Measurements from ENCODE around the gene GMDS. TPM values are rescaled to one million over a fixed set of nuclear protein-coding genes. Genes with fewer than 3 reads are reported as not detected.

GMDS gene
- total and polyA plus RNA-seq, 2 of the 13 experiments (the other 11 are each of a cell fraction or from before 2014, with no cell fraction given): 64.4 to 112 TPM

DNA sequence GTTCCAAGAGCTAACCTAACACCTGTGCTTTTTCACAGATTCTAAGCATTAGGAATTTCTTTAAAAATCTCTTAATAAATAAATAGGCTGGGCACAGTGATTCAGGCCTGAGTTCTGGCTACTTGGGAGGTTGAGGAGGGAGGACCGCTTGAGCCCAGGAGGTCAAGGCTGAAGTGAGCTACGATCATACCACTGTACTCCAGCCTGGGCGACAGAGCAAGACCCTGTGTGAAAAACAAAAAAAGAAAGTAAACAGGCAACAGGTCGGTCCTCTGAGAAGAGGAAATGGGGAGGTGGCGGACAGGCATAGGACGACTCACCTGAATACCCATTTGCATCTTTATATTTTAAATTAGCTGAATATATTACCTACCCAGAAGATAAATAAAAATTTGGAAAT lies 26.5 kb downstream of the GMDS start (continued):
- TF ChIP-seq ZNF770 (CRISPR knock-in tag; IDR thresholded peaks at IDR 0.05) (peak; percentile 86), FOXM1 (CRISPR knock-in tag; IDR thresholded peaks at IDR 0.05) (no peak)

- 99% methylated on average over 8 of the region's 13 CpGs for WGBS (ENCODE audit: low lambda C conversion rate)
- no peaks in the 10 kb centered on the region for H3K27me3 ChIP-seq (ENCODE audit: control insufficient read depth in 1 of 2, insufficient read depth in 2 of 2, low read length in 2 of 2)
- peaks cover 97% of the 10 kb centered on the region for H3K79me2 ChIP-seq (ENCODE audit: insufficient read depth, low read length)
- no peak overlapping the region for H3K27ac ChIP-seq (ENCODE audit: extremely low read length, insufficient read depth, low read length)
- DNase-seq (ENCODE audit: low spot score) (no peak), ATAC-seq (no peak; the same call in 1 of the 3 replicates), FAIRE-seq (no peak)
- no peak overlapping the region for H2AFZ ChIP-seq (ENCODE audit: low read length)
- in situ Hi-C loops (cut with HindIII; ENCODE audit: extremely low pct_ligation_motif_present, low pct_unique_long_range_greater_than_20kb): no loop called here
- ChIA-PET POLR2A (no interaction called here), CTCF (ENCODE audit: low intra/inter-chr PET ratio, low total read pairs) (no interaction called here)
- H3K9me3 ChIP-seq (ENCODE audit: low read length): no peaks in the 10 kb centered on the region
- H4K20me1 ChIP-seq (ENCODE audit: insufficient read depth, low read length): no peaks in the 10 kb centered on the region
- intact Hi-C loops (cut with micrococcal nuclease; ENCODE audit: unreplicated experiment): no loop called here
- peaks cover 1 to 4% of the 10 kb centered on the region in 2 experiments; a peak in 2 of 5 replicates for H3K36me3 ChIP-seq (replicated peaks in 1 of 2; ENCODE audit: control insufficient read depth in 1 of 2, insufficient read depth in 2 of 2, low read length in 2 of 2)
- peaks cover 63% of the 10 kb centered on the region for H3K4me1 ChIP-seq (ENCODE audit: insufficient read depth, low read length)
- no peak overlapping the region for H3K4me2 ChIP-seq (ENCODE audit: low read depth, low read length)
- no peak overlapping the region for H3K4me3 ChIP-seq (replicated peaks in 1 of 3; ENCODE audit: insufficient read depth in 1 of 3, low read depth in 2 of 3, low read length in 3 of 3)
- no TSS peak for BruUV-seq (replicated peaks)
- H3K9ac ChIP-seq (ENCODE audit: insufficient read depth, low read depth, low read length): no peak overlapping the region
- no peak for TF ChIP-seq RFX3 (CRISPR knock-in tag; IDR thresholded peaks at IDR 0.05)
- TF ChIP-seq AGO2 (optimal IDR thresholded peaks at IDR 0.05; ENCODE audit: low read depth, low read length): peak; percentile 34
- TF ChIP-seq ZNF441 (CRISPR knock-in tag; IDR thresholded peaks at IDR 0.05; ENCODE audit: borderline replicate concordance): no peak
- no peak for TF ChIP-seq ZNF160 (CRISPR knock-in tag; IDR thresholded peaks at IDR 0.05)
- 0 out of 2 replicates have a peak, but pooled peaks have one; percentile 31 for TF ChIP-seq KDM5B (CRISPR knock-in tag; IDR thresholded peaks at IDR 0.05; ENCODE audit: borderline replicate concordance)
- peak; percentile 42 for TF ChIP-seq AGO1 (IDR thresholded peaks at IDR 0.05; ENCODE audit: low read depth, low read length, poor library complexity, severe bottlenecking)
- TF ChIP-seq GABPB1 (CRISPR knock-in tag; IDR thresholded peaks at IDR 0.05): 0 out of 2 replicates have a peak, but pooled peaks have one; percentile 19
- TF ChIP-seq, protein P1, sequence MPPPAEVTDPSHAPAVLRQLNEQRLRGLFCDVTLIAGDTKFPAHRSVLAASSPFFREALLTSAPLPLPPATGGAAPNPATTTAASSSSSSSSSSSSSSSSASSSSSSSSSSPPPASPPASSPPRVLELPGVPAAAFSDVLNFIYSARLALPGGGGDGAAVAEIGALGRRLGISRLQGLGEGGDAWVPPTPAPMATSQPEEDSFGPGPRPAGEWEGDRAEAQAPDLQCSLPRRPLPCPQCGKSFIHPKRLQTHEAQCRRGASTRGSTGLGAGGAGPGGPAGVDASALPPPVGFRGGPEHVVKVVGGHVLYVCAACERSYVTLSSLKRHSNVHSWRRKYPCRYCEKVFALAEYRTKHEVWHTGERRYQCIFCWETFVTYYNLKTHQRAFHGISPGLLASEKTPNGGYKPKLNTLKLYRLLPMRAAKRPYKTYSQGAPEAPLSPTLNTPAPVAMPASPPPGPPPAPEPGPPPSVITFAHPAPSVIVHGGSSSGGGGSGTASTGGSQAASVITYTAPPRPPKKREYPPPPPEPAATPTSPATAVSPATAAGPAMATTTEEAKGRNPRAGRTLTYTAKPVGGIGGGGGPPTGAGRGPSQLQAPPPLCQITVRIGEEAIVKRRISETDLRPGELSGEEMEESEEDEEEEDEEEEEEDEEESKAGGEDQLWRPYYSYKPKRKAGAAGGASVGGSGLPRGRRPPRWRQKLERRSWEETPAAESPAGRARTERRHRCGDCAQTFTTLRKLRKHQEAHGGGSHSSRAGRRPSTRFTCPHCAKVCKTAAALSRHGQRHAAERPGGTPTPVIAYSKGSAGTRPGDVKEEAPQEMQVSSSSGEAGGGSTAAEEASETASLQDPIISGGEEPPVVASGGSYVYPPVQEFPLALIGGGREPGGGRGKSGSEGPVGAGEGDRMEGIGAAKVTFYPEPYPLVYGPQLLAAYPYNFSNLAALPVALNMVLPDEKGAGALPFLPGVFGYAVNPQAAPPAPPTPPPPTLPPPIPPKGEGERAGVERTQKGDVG (CRISPR knock-in tag; IDR thresholded peaks at IDR 0.05; ENCODE audit: borderline replicate concordance): peak; percentile 58; the same call in 1 of the 2 replicates
- peak; percentile 33; the same call in 1 of the 2 replicates for TF ChIP-seq ZNF768 (CRISPR knock-in tag; IDR thresholded peaks at IDR 0.05)
- TF ChIP-seq MEIS2 (CRISPR knock-in tag; IDR thresholded peaks at IDR 0.05): 0 out of 2 replicates have a peak, but pooled peaks have one; percentile 28
- TF ChIP-seq HNRNPL (IDR thresholded peaks at IDR 0.05; ENCODE audit: low read depth, low read length): 0 out of 2 replicates have a peak, but pooled peaks have one; percentile 22
- 0 out of 2 replicates have a peak, but pooled peaks have one; percentile 24 for TF ChIP-seq ZFP37 (CRISPR knock-in tag; IDR thresholded peaks at IDR 0.05; ENCODE audit: borderline replicate concordance)
- TF ChIP-seq ZBTB38 (CRISPR knock-in tag; IDR thresholded peaks at IDR 0.05): peak; percentile 57; the same call in 1 of the 2 replicates
- TF ChIP-seq PCBP2 (optimal IDR thresholded peaks at IDR 0.05; ENCODE audit: low read depth, low read length, poor library complexity, severe bottlenecking): no peak
These were observed 28.5 kb downstream of the GMDS start for GRCh38 chr6:2216794-2217383.
